Measurements from ENCODE around the gene AKAP13. TPM values are rescaled to one million over a fixed set of nuclear protein-coding genes. Genes with fewer than 3 reads are reported as not detected.

AKAP13 gene
- total RNA-seq, 1 experiment from 2014 or later = 47.3 TPM

GRCh38 chr15:85543741-85544155, 163.3 kb downstream of the AKAP13 start:
- H3K79me1 ChIP-seq (ENCODE audit: insufficient read depth, low read depth, low read length, poor library complexity, severe bottlenecking) = no peaks in the 10 kb centered on the region
- H3K18ac ChIP-seq (ENCODE audit: insufficient read length, low read depth, low read length) = no peak overlapping the region
- peak; percentile 55 for DNase-seq
- H4K20me1 ChIP-seq (ENCODE audit: control insufficient read depth, insufficient read depth, insufficient read length) = no peaks in the 10 kb centered on the region
- peak overlapping the region in 2 of 3 experiments; percentile 14 to 56; a peak in 4 of 7 replicates for H3K27ac Mint-ChIP-seq
- H3K36me3 Mint-ChIP-seq (ENCODE audit: insufficient read depth in 1 of 3, low read depth in 3 of 3) = peaks cover 0 to 14% (median 4%) of the 10 kb centered on the region in 3 experiments; a peak in 5 of 7 replicates
- H3K79me2 ChIP-seq (ENCODE audit: insufficient read depth, low read length) = 0 out of 2 replicates have a peak, but pooled peaks cover 2% of the 10 kb centered on the region
- no peak overlapping the region for H4K5ac ChIP-seq (ENCODE audit: insufficient read length, low read depth, low read length)
- H3K27me3 ChIP-seq (ENCODE audit: insufficient read depth, low read length) = no peaks in the 10 kb centered on the region
- H2BK5ac ChIP-seq (ENCODE audit: insufficient read length, low read length) = no peak overlapping the region
- no peak overlapping the region for H2AFZ ChIP-seq (ENCODE audit: low read length)
- no peak overlapping the region for H3K56ac ChIP-seq (ENCODE audit: insufficient read length, low read depth, low read length)
- H3K9me3 ChIP-seq (ENCODE audit: control insufficient read depth, low read depth, low read length) = no peaks in the 10 kb centered on the region
- no peak overlapping the region for H3K9ac ChIP-seq (ENCODE audit: extremely low read depth, insufficient read length, low read length)
- no peak overlapping the region for H2BK12ac ChIP-seq (ENCODE audit: insufficient read length, low read depth, low read length)
- no peak overlapping the region for H2BK120ac ChIP-seq (ENCODE audit: low read depth, low read length, poor library complexity, severe bottlenecking)
- H3K4ac ChIP-seq (ENCODE audit: low read depth, low read length) = no peak overlapping the region
- H3K4me1 ChIP-seq (ENCODE audit: insufficient read depth, low read length) = no peaks in the 10 kb centered on the region; the same call in 1 of the 2 replicates
- H4K91ac ChIP-seq (ENCODE audit: insufficient read length, low read depth, low read length) = no peak overlapping the region
- H3K4me1 Mint-ChIP-seq = peaks cover 7 to 16% of the 10 kb centered on the region in 2 experiments
- TF ChIP-seq CTCF (conservative IDR thresholded peaks at IDR 0.05) = peak; percentile 45; the same call in 2 of the 3 replicates
- H2BK20ac ChIP-seq (ENCODE audit: low read depth, low read length, poor library complexity, severe bottlenecking) = no peak overlapping the region
- no peak overlapping the region for H4K8ac ChIP-seq (replicated peaks; ENCODE audit: insufficient read length, low read depth, low read length)
- no peak overlapping the region for H3T11ph ChIP-seq (ENCODE audit: low read length)
- no peaks in the 10 kb centered on the region for H3K27me3 Mint-ChIP-seq (ENCODE audit: low read depth)
- H3K9me3 Mint-ChIP-seq = no peaks in the 10 kb centered on the region
- H2AK5ac ChIP-seq (ENCODE audit: insufficient read length, low read length) = no peak overlapping the region
- H3K4me3 Mint-ChIP-seq = no peak overlapping the region
- no peak overlapping the region for H2BK15ac ChIP-seq (ENCODE audit: low read depth, low read length)
- no peak overlapping the region for H3K14ac ChIP-seq (ENCODE audit: insufficient read depth, low read length)
- no peak overlapping the region for H3K23ac ChIP-seq (ENCODE audit: insufficient read length, low read depth, low read length)
- H3K4me2 ChIP-seq (ENCODE audit: insufficient read depth, insufficient read length, low read length) = no peak overlapping the region
- no CpG with 5 or more reads among the region's 15 CpGs for WGBS (ENCODE audit: extremely low coverage, insufficient read length, low lambda C conversion rate)
- no peaks in the 10 kb centered on the region for H3K23me2 ChIP-seq (ENCODE audit: insufficient read length, low read depth, low read length, poor library complexity, severe bottlenecking)
- no peak overlapping the region for H3K27ac ChIP-seq (ENCODE audit: insufficient read length, low read depth, low read length)
